ENCODE data around the gene CTSO. TPM values are rescaled to one million over a fixed set of nuclear protein-coding genes. Genes with fewer than 3 reads are reported as not detected.

Gene CTSO
- total RNA-seq, 1 experiment from 2014 or later: 5.0 TPM

- Histone ChIP-seq H3K4me2 (no peak overlapping the region), H3K4me1 (replicated peaks; ENCODE audit: insufficient read depth) (no peaks in the 10 kb centered on the region), H3K79me2 (ENCODE audit: low read depth) (no peaks in the 10 kb centered on the region), H2AFZ (no peak overlapping the region), H3F3A (ENCODE audit: insufficient read depth, low read depth) (no peaks in the 10 kb centered on the region), H3K9me3 (ENCODE audit: insufficient read depth, low read depth) (no peaks in the 10 kb centered on the region), H4K20me1 (ENCODE audit: insufficient read depth) (no peaks in the 10 kb centered on the region), H3K4me3 (no peak overlapping the region), H3K27ac (no peak overlapping the region), H3K9me2 (ENCODE audit: insufficient read depth) (no peaks in the 10 kb centered on the region), H3K36me3 (ENCODE audit: low read depth) (no peaks in the 10 kb centered on the region), H3K27me3 (ENCODE audit: insufficient read depth, low read depth) (no peaks in the 10 kb centered on the region)
- TF ChIP-seq EZH2 (IDR thresholded peaks at IDR 0.05; ENCODE audit: low read depth): no peak
- TF ChIP-seq, protein P1, sequence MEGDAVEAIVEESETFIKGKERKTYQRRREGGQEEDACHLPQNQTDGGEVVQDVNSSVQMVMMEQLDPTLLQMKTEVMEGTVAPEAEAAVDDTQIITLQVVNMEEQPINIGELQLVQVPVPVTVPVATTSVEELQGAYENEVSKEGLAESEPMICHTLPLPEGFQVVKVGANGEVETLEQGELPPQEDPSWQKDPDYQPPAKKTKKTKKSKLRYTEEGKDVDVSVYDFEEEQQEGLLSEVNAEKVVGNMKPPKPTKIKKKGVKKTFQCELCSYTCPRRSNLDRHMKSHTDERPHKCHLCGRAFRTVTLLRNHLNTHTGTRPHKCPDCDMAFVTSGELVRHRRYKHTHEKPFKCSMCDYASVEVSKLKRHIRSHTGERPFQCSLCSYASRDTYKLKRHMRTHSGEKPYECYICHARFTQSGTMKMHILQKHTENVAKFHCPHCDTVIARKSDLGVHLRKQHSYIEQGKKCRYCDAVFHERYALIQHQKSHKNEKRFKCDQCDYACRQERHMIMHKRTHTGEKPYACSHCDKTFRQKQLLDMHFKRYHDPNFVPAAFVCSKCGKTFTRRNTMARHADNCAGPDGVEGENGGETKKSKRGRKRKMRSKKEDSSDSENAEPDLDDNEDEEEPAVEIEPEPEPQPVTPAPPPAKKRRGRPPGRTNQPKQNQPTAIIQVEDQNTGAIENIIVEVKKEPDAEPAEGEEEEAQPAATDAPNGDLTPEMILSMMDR (conservative IDR thresholded peaks at IDR 0.05): no peak
- no peak for DNase-seq
- POLR2A ChIA-PET (ENCODE audit: unreplicated experiment): no interaction called here
- CTCF ChIA-PET: no interaction called here
- intact Hi-C loops (cut with micrococcal nuclease; ENCODE audit: unreplicated experiment): loop anchor here (10.0 kb wide), 2 partner anchors 1015 to 1155 kb away; partner anchors contain the start of gene PDGFC
- BruUV-seq (replicated peaks): no TSS peak
Observed at GRCh38 chr4:155959417-155959816, 5.8 kb upstream of the CTSO start.

- intact Hi-C loops (cut with micrococcal nuclease; ENCODE audit: unreplicated experiment): loop anchor here (10.0 kb wide), 2 partner anchors 1018 to 1152 kb away; partner anchors contain the start of gene PDGFC
- ChIA-PET POLR2A (ENCODE audit: unreplicated experiment) (no interaction called here), CTCF (no interaction called here)
- H3K4me3 ChIP-seq: no peak overlapping the region
- H3K4me2 ChIP-seq: no peak overlapping the region
- no peaks in the 10 kb centered on the region for H3K79me2 ChIP-seq (ENCODE audit: low read depth)
- no peak overlapping the region for H3K27ac ChIP-seq
- H3K9me3 ChIP-seq (ENCODE audit: insufficient read depth, low read depth): no peaks in the 10 kb centered on the region
- no TSS peak for BruUV-seq (replicated peaks)
- no peaks in the 10 kb centered on the region for H3K9me2 ChIP-seq (ENCODE audit: insufficient read depth)
- peaks cover 4% of the 10 kb centered on the region; the same call in 1 of the 2 replicates for H3F3A ChIP-seq (ENCODE audit: insufficient read depth, low read depth)
- H2AFZ ChIP-seq: no peak overlapping the region
- no peaks in the 10 kb centered on the region for H3K36me3 ChIP-seq (ENCODE audit: low read depth)
- H3K4me1 ChIP-seq (replicated peaks; ENCODE audit: insufficient read depth): no peaks in the 10 kb centered on the region
- TF ChIP-seq EZH2 (IDR thresholded peaks at IDR 0.05; ENCODE audit: low read depth): no peak
- TF ChIP-seq, protein P1 (conservative IDR thresholded peaks at IDR 0.05): no peak
- DNase-seq: no peak
- no peaks in the 10 kb centered on the region for H3K27me3 ChIP-seq (ENCODE audit: insufficient read depth, low read depth)
- H4K20me1 ChIP-seq (ENCODE audit: insufficient read depth): no peaks in the 10 kb centered on the region
Observed at GRCh38 chr4:155956461-155956860, 2.8 kb upstream of the CTSO start.

GRCh38 chr4:155954939-155955338, 1.3 kb upstream of the CTSO start:
- H3K4me3 ChIP-seq: no peak overlapping the region
- no peaks in the 10 kb centered on the region for H3K9me3 ChIP-seq (ENCODE audit: insufficient read depth, low read depth)
- H3K4me1 ChIP-seq (replicated peaks; ENCODE audit: insufficient read depth): no peaks in the 10 kb centered on the region
- POLR2A ChIA-PET (ENCODE audit: unreplicated experiment): no interaction called here
- CTCF ChIA-PET: no interaction called here
- no peaks in the 10 kb centered on the region for H3K79me2 ChIP-seq (ENCODE audit: low read depth)
- no peaks in the 10 kb centered on the region for H3K36me3 ChIP-seq (ENCODE audit: low read depth)
- no peaks in the 10 kb centered on the region for H4K20me1 ChIP-seq (ENCODE audit: insufficient read depth)
- DNase-seq: no peak
- H3K27me3 ChIP-seq (ENCODE audit: insufficient read depth, low read depth): no peaks in the 10 kb centered on the region
- no peak overlapping the region for H2AFZ ChIP-seq
- H3F3A ChIP-seq (ENCODE audit: insufficient read depth, low read depth): peaks cover 4% of the 10 kb centered on the region; the same call in 1 of the 2 replicates
- no peak overlapping the region for H3K27ac ChIP-seq
- BruUV-seq (replicated peaks): no TSS peak
- no peak overlapping the region for H3K4me2 ChIP-seq
- TF ChIP-seq EZH2 (IDR thresholded peaks at IDR 0.05; ENCODE audit: low read depth): no peak
- TF ChIP-seq, protein P1 (conservative IDR thresholded peaks at IDR 0.05): no peak
- intact Hi-C loops (cut with micrococcal nuclease; ENCODE audit: unreplicated experiment): loop anchor here (10.0 kb wide), 2 partner anchors 1020 to 1150 kb away; partner anchors contain the start of gene PDGFC
- H3K9me2 ChIP-seq (ENCODE audit: insufficient read depth): no peaks in the 10 kb centered on the region

Data from PC-9 (cell line).